ENCODE measurements around the gene KAT8. TPM values are rescaled to one million over a fixed set of nuclear protein-coding genes. Genes with fewer than 3 reads are reported as not detected.

The KAT8 gene
- 55.5 TPM for total RNA-seq

DNA sequence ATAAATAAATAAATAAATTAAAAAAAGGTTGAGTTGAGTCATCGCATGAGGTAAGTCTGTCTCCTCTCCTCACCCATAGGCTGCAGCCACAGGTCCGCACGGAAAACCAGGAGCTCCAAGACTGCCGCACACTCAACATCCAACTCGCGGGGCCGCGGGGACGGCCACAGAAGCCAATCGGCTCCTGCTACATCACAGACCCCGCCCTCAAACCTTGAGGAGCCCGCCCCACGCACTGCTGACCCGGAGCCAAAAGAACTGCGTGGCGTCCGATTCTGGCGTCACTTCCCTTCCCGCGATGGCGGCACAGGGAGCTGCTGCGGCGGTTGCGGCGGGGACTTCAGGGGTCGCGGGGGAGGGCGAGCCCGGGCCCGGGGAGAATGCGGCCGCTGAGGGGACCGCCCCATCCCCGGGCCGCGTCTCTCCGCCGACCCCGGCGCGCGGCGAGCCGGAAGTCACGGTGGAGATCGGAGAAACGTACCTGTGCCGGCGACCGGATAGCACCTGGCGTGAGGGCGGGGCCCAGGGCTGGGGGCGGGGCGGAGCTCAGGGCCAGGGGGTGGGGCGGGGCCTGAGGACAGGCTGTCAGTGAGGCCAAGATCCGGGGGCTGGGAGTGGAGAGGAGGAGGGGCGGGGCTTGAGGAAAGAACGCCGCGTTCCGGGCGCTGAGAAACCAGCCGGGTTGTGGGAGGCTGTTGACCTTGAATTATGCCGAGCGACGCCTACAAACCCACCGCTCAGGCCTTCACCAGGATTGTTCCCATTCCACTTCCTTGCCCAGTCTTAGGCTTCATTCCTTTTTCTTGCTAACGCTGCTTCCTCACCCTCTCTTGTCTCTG is at the start of gene KAT8:
Gene KAT8, plus strand, starts transcription at position 281 of the 839 bp plus-strand sequence. Its CDS starts 18 bp downstream, at position 299.
- peak; percentile 100 for DNase-seq

GRCh38 chr16:31071861-31072260 is 45.6 kb upstream of the KAT8 start:
- DNase-seq: peak; percentile 97

DNA sequence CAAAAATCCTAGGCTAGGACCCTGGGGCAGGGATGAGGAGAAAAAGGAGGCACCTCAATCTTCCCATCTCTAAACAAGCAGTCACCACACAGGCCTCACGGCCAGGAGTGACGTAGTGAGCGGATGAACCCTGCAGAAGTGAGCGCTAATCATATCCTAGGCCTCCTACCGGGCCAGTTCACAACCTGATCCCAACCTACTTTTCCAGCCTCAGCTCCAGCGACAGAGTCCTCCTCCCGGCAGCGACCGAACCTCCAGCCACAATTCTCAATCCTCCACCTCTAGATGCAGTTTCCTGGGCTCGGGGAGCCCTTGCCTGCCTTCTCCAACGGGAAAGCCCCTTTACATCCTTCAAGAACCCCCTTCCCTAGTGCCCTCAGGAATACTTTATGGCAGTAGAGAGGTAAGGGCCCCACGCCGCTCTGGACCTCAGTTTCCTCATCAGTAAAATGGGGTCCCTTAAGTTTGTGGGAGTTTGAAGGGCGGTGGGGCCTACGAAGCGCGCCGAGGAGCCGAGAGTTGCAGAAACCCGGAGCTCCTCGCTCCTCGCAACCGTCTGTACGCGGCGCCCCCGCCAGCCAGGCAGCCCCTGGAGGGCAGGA is 44.8 kb upstream of the KAT8 start:
- DNase-seq: peak; percentile 51

DNA sequence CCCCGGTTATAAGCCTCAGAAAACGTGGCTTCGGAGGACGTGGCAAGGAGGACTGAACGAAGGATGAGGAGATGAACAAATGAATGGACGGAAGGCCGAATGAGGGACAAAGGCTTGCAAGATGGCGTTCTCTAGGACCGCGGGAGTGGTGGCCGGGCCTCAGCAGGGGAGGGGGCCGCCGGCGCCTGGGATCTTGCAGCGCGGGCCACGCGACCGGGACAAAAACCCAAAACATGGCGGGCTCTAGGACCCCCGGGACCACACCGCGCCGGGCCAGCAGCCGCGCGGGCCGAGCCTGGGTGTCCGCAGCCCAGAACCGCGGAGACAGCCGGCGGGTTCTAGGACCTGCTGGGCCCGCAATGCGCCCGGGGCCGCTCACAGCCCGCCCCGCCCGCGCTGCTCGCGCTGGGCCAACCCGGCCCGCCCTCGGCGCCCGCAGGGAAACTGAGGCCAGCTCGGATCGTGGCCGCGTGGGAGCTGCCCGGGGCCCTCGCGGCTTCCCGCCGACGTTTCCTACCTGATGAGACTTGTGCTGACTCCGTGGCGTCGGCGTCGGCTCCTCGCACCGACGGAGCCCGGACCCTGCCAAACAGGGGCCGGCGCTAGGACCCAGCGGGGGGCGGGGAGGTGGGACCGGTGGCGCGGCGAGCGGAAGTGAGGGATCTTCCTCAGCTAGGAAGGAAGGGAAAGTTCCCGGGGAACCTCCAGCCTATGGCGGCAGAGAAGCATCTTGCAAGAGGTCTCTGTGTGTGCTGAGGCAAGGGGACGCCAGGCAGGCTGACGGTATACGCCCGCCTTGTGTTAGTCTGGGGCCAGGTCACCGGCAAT is 44.1 kb upstream of the KAT8 start:
- DNase-seq: peak; percentile 97

GRCh38 chr16:31073970-31074813 is 43.3 kb upstream of the KAT8 start, which contains the start of the genes ZNF646 and ZNF668:
ZNF646 (plus strand) TSS chr16:31074422; CDS start chr16:31076325, 1,903 bp downstream.
ZNF668 (minus strand) TSS chr16:31074240; CDS start chr16:31064459, 9,781 bp downstream.
- peak; percentile 100 for DNase-seq

DNA sequence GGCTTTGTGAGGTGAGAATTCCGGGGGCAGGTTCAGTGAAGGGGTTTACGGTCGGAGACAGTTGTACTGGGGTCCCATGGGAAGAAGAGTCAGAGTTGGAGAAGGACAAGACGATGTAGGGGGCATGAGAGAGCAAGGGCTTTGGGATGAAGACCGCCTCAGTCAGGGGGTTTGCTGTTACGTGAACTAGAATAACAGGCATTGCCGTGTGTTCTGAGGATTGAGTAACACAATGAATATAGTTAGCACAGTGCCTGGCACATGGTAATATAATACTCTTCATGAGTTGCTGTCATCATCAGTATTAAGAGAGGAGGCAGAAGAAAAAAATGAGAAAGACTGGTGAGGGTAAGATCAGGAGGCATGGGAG is 42.7 kb upstream of the KAT8 start:
- no peak for DNase-seq

- no peak for DNase-seq
Measured at GRCh38 chr16:31076319-31076718, 41.1 kb upstream of the KAT8 start.

DNA sequence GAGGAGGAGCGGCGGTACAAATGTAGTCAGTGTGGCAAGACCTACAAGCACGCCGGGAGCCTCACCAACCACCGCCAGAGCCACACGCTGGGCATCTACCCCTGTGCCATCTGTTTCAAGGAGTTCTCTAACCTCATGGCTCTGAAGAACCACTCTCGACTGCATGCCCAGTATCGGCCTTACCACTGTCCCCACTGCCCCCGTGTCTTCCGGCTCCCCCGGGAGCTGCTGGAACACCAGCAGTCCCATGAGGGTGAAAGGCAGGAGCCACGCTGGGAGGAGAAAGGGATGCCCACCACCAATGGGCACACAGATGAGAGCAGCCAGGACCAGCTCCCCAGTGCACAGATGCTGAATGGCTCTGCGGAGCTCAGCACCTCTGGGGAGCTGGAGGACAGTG is 40.4 kb upstream of the KAT8 start:
- no peak for DNase-seq

- no peak for DNase-seq
Measured at GRCh38 chr16:31077592-31078396, 39.7 kb upstream of the KAT8 start.

DNA sequence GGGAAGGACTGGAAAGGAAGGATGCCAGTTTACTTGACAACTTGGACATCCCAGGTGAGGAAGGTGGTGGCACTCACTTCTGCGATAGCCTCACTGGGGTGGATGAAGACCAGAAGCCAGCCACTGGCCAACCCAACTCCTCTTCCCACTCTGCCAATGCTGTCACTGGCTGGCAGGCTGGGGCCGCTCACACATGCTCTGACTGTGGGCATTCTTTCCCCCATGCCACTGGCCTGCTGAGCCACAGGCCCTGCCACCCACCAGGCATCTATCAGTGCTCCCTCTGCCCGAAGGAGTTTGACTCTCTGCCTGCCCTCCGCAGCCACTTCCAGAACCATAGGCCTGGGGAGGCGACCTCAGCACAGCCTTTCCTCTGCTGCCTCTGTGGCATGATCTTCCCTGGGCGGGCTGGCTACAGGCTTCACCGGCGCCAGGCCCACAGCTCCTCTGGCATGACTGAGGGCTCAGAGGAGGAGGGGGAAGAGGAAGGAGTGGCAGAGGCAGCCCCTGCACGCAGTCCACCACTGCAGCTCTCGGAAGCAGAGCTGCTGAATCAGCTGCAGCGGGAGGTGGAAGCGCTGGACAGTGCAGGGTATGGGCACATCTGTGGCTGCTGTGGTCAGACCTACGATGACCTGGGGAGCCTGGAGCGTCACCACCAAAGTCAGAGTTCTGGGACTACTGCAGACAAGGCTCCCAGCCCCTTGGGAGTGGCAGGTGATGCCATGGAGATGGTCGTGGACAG is 38.7 kb upstream of the KAT8 start:
- DNase-seq: no peak

- no peak for DNase-seq
Measured at GRCh38 chr16:31079342-31079944, 38.0 kb upstream of the KAT8 start.

DNA sequence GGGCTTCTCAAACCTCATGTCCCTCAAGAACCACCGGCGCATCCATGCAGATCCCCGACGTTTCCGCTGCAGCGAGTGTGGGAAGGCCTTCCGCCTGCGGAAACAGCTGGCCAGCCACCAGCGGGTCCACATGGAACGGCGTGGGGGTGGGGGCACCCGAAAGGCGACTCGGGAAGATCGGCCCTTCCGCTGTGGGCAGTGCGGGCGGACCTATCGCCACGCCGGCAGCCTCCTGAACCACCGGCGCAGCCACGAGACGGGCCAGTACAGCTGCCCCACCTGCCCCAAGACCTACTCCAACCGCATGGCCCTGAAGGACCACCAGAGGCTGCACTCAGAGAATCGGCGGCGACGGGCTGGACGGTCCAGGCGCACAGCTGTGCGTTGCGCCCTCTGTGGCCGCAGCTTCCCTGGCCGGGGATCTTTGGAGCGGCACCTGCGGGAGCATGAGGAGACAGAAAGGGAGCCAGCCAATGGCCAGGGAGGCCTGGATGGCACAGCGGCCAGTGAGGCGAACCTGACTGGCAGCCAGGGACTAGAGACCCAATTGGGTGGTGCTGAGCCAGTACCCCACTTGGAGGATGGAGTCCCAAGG is 37.3 kb upstream of the KAT8 start:
- DNase-seq: no peak

DNA sequence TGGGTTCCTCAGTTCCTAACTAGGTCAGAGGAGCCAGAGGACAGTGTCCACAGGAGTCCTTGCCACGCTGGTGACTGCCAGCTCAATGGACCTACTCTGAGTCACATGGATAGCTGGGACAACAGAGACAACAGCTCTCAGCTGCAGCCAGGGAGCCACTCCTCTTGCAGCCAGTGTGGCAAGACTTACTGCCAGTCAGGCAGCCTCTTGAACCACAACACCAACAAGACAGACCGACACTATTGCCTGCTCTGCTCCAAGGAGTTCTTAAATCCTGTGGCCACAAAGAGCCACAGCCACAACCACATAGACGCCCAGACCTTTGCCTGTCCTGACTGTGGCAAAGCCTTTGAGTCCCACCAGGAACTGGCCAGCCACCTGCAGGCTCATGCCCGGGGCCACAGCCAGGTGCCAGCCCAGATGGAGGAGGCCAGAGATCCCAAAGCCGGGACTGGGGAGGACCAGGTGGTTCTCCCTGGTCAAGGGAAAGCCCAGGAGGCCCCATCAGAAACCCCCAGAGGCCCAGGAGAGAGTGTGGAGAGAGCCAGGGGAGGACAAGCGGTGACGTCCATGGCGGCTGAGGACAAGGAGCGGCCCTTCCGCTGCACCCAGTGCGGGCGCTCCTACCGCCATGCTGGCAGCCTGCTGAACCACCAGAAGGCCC is 36.6 kb upstream of the KAT8 start:
- DNase-seq: no peak

- DNase-seq: no peak
Measured at GRCh38 chr16:31081428-31082351, 35.8 kb upstream of the KAT8 start.

DNA sequence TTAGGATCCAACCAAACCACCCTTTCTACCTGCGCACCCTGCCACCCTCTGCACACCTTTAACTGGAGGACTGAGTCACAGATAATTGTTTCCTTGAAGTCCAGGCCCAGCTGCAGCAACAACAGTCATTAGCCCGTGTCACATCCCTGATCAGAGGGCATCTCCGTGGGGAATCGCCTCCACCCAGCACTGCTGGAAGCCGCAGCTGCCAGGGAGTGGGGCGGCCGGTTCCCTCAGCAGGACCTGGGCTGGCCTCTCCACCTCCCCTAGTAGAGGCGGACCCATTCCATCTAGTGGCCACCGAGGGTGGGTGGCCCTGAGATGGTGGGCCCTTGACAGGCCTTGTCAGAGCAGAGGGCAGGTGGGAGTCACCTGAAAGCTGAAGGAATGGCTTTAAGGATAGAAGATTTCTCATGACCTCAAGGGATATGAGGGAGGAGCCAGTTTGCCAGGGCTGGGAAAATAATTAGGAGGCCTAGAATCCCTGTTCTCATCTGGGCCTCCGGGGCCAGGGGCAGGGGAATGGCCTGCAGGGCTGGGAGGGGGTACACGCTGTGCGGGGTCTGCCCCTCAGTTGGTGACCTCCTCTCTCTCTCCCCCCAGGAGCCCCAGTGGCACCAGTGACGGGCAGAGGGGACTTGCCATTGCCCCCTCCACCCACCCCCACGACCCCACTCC is 35.0 kb upstream of the KAT8 start:
- no peak for DNase-seq

DNA sequence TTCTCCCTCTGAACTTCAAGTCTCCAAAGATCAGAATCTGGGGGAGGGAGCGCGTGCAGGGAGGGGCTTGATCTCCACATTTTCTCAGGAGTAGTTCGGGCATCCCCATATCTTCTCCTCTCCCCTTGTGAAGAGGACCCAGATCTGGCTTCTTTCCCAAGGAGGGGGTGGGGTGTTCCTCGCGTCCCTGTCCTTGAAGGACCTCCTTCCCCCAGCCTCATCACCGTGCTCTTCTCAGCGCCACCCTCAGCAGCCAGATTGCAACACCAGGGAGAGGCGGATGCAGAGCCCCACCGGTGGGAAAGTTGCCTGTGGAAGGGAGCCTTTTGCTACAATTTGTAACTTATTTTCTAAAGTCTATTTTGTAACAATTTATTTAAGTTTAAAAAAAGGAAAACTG is 34.4 kb upstream of the KAT8 start:
- DNase-seq: no peak

GRCh38 chr16:31083556-31083955 is 33.9 kb upstream of the KAT8 start:
- no peak for DNase-seq
